ENCODE results near the gene REM2.

Gene REM2

GRCh38 chr14:22896356-22896755, 13.3 kb downstream of the REM2 start:
- no peak for TF ChIP-seq CTCF (IDR thresholded peaks at IDR 0.05; ENCODE audit: low read depth, low read length)
- no peak for DNase-seq (ENCODE audit: extremely low read depth, low read depth)

- TF ChIP-seq CTCF (IDR thresholded peaks at IDR 0.05; ENCODE audit: low read depth, low read length): no peak
- DNase-seq (ENCODE audit: extremely low read depth, low read depth): no peak
These were observed 13.7 kb downstream of the REM2 start for GRCh38 chr14:22896760-22897159.

GRCh38 chr14:22897357-22897756, 14.3 kb downstream of the REM2 start:
- TF ChIP-seq CTCF (IDR thresholded peaks at IDR 0.05; ENCODE audit: low read depth, low read length): no peak
- no peak for DNase-seq (ENCODE audit: extremely low read depth, low read depth)

- DNase-seq (ENCODE audit: extremely low read depth, low read depth): no peak
- TF ChIP-seq CTCF (IDR thresholded peaks at IDR 0.05; ENCODE audit: low read depth, low read length): no peak
These were observed 15.5 kb downstream of the REM2 start for GRCh38 chr14:22898302-22899090.

GRCh38 chr14:22900081-22900799, 17.2 kb downstream of the REM2 start:
- no peak for DNase-seq (ENCODE audit: extremely low read depth, low read depth)
- peak; percentile 65 for TF ChIP-seq CTCF (IDR thresholded peaks at IDR 0.05; ENCODE audit: low read depth, low read length)

- DNase-seq (ENCODE audit: extremely low read depth, low read depth): no peak
These were observed 18.8 kb downstream of the REM2 start for GRCh38 chr14:22901799-22902198.

More at GRCh38 chr14:22901799-22902198, 18.8 kb downstream of the REM2 start:
- no peak for TF ChIP-seq CTCF (IDR thresholded peaks at IDR 0.05; ENCODE audit: low read depth, low read length)

All from AG09319 (cell line).